NT2/D1 (cell line): ENCODE data around the gene KCNJ10.

ENCODE experiments used
- DNase-seq: peaks from one replicate; pipeline ENCODE4 v3.0.0-alpha.2; 2011; ENCODE audit warnings: low read depth, low spot score
- H3K27me3 ChIP-seq: 2 replicates; pipeline ENCODE4 v1.6.0; 2011; ENCODE audit warnings: mild to moderate bottlenecking; ENCODE audit not compliant: insufficient read length, insufficient read depth
- H3K36me3 ChIP-seq: 2 replicates; pipeline ENCODE4 v1.6.1; 2011; ENCODE audit warnings: mild to moderate bottlenecking, low read length, mixed read lengths; ENCODE audit not compliant: insufficient read depth, insufficient read length
- H3K4me1 ChIP-seq: 2 replicates; pipeline ENCODE4 v1.5.1; 2011; ENCODE audit not compliant: insufficient read depth, insufficient read length
- H3K4me3 ChIP-seq: 2 replicates; pipeline ENCODE4 v1.5.1; 2011; ENCODE audit warnings: low read depth; ENCODE audit not compliant: insufficient read length
- H3K9ac ChIP-seq: 2 replicates; pipeline ENCODE4 v1.6.0; 2011; ENCODE audit warnings: low read depth; ENCODE audit not compliant: insufficient read length
- H3K9me3 ChIP-seq: 2 replicates; pipeline ENCODE4 v1.5.1; 2011; ENCODE audit warnings: mild to moderate bottlenecking, low read length; ENCODE audit not compliant: insufficient read depth
- SUZ12 ChIP-seq: IDR thresholded peaks from 2 replicates; pipeline ENCODE4 v1.6.1; 2011; ENCODE audit not compliant: insufficient read length, insufficient read depth; ENCODE audit errors: extremely low read depth
- YY1 ChIP-seq: IDR thresholded peaks from 2 replicates; pipeline ENCODE4 v1.6.1; 2011; ENCODE audit not compliant: insufficient read length, insufficient read depth
- ZNF274 ChIP-seq: IDR thresholded peaks from 2 replicates; pipeline ENCODE4 v1.6.1; 2011; ENCODE audit warnings: mild to moderate bottlenecking, low read depth, low read length

The KCNJ10 gene

GRCh38 chr1:160017592-160017991 is 52.4 kb downstream of the KCNJ10 start:
- Histone ChIP-seq H3K36me3 (no peaks in the 10 kb centered on the region), H3K9me3 (no peaks in the 10 kb centered on the region), H3K4me1 (no peaks in the 10 kb centered on the region), H3K4me3 (no peak overlapping the region), H3K9ac (no peak overlapping the region), H3K27me3 (no peaks in the 10 kb centered on the region)
- no peak for TF ChIP-seq SUZ12
- TF ChIP-seq ZNF274, result no peak
- no peak for TF ChIP-seq YY1
- DNase-seq, result no peak

- Histone ChIP-seq H3K4me3 (no peak overlapping the region), H3K4me1 (no peaks in the 10 kb centered on the region), H3K9ac (no peak overlapping the region), H3K27me3 (no peaks in the 10 kb centered on the region), H3K9me3 (no peaks in the 10 kb centered on the region), H3K36me3 (no peaks in the 10 kb centered on the region)
- no peak for DNase-seq
- TF ChIP-seq ZNF274 (no peak), YY1 (no peak), SUZ12 (no peak)
These were observed 58.2 kb downstream of the KCNJ10 start for GRCh38 chr1:160011781-160012180.

- Histone ChIP-seq H3K27me3 (no peaks in the 10 kb centered on the region), H3K9ac (no peak overlapping the region), H3K36me3 (no peaks in the 10 kb centered on the region), H3K4me1 (no peaks in the 10 kb centered on the region), H3K4me3 (no peak overlapping the region), H3K9me3 (no peaks in the 10 kb centered on the region)
- TF ChIP-seq SUZ12 (no peak), YY1 (no peak), ZNF274 (no peak)
- DNase-seq, result no peak
These were observed 60.2 kb downstream of the KCNJ10 start for GRCh38 chr1:160009801-160010200.

GRCh38 chr1:160009081-160009480 is 60.9 kb downstream of the KCNJ10 start:
- Histone ChIP-seq H3K9ac (no peak overlapping the region), H3K9me3 (no peaks in the 10 kb centered on the region), H3K27me3 (no peaks in the 10 kb centered on the region), H3K4me1 (no peaks in the 10 kb centered on the region), H3K4me3 (no peak overlapping the region), H3K36me3 (no peaks in the 10 kb centered on the region)
- no peak for DNase-seq
- TF ChIP-seq YY1 (no peak), SUZ12 (no peak), ZNF274 (no peak)

GRCh38 chr1:160007577-160008200 is 62.3 kb downstream of the KCNJ10 start:
- Histone ChIP-seq H3K4me1 (no peaks in the 10 kb centered on the region), H3K9ac (no peak overlapping the region), H3K36me3 (no peaks in the 10 kb centered on the region), H3K4me3 (no peak overlapping the region), H3K27me3 (no peaks in the 10 kb centered on the region), H3K9me3 (no peaks in the 10 kb centered on the region)
- TF ChIP-seq SUZ12 (no peak), YY1 (no peak), ZNF274 (no peak)
- DNase-seq, result peak; percentile 63

- H3K9me3 ChIP-seq, result no peaks in the 10 kb centered on the region
- H3K4me3 ChIP-seq, result no peak overlapping the region
- DNase-seq, result peak; percentile 75
- H3K4me1 ChIP-seq, result no peaks in the 10 kb centered on the region
- TF ChIP-seq ZNF274, result no peak
- TF ChIP-seq SUZ12, result no peak
- no peak for TF ChIP-seq YY1
- no peaks in the 10 kb centered on the region for H3K27me3 ChIP-seq
- no peak overlapping the region for H3K9ac ChIP-seq
- no peaks in the 10 kb centered on the region for H3K36me3 ChIP-seq
These were observed 63.5 kb downstream of the KCNJ10 start for GRCh38 chr1:160006312-160006940.

- H3K27me3 ChIP-seq, result no peaks in the 10 kb centered on the region
- H3K9me3 ChIP-seq, result no peaks in the 10 kb centered on the region
- DNase-seq, result no peak
- H3K4me3 ChIP-seq, result no peak overlapping the region
- TF ChIP-seq YY1 (no peak), ZNF274 (no peak), SUZ12 (no peak)
- H3K9ac ChIP-seq, result no peak overlapping the region
- H3K4me1 ChIP-seq, result no peaks in the 10 kb centered on the region
- H3K36me3 ChIP-seq, result no peaks in the 10 kb centered on the region
These were observed 64.9 kb downstream of the KCNJ10 start for GRCh38 chr1:160005070-160005469.
